ENCODE data around the gene TNK1. TPM values are rescaled to one million over a fixed set of nuclear protein-coding genes. Genes with fewer than 3 reads are reported as not detected.

TNK1 gene
- total and polyA plus RNA-seq, 2 of the 8 experiments (the other 6 are each of a cell fraction or from before 2014, with no cell fraction given), result 7.6 to 9.5 TPM

GRCh38 chr17:7417056-7417655 is 36.3 kb downstream of the TNK1 start:
- POLR2A ChIA-PET (ENCODE audit: partially characterized antibody), result interaction anchor here (1.1 to 2.8 kb wide), 6 partner anchors 8 to 133 kb away, joined by 3 to 14 read pairs (median 4); partner anchors contain the start of genes NLGN2, SPEM2 and TMEM102
- WGBS, 2 experiments (ENCODE audit: extremely low coverage in 1 of 2, insufficient coverage in 1 of 2, insufficient read length in 1 of 2, insufficient replicate concordance in 2 of 2, low coverage in 1 of 2, low lambda C conversion rate in 2 of 2, missing lambda C conversion rate in 1 of 2), result 93% methylated on average over 34 of the region's 54 CpGs; no CpG with 5 or more reads in 1 of the 2 experiments
- H2AK5ac ChIP-seq (ENCODE audit: low read depth, low read length), result no peak overlapping the region

More at GRCh38 chr17:7417056-7417655, 36.3 kb downstream of the TNK1 start:
- FAIRE-seq, result no peak
- Histone ChIP-seq H3K4ac (replicated peaks; ENCODE audit: insufficient read length, low read depth, low read length) (no peak overlapping the region), H2BK5ac (ENCODE audit: low read depth, low read length) (no peak overlapping the region), H3K27ac (ENCODE audit: low read depth, low read length) (no peak overlapping the region), H4K8ac (ENCODE audit: extremely low read depth, insufficient read depth, low read length) (peak overlapping the region; percentile 60; the same call in 1 of the 2 replicates), H2BK120ac (replicated peaks; ENCODE audit: low read depth, low read length) (no peak overlapping the region), H3K27me3 (replicated peaks in 1 of 4; ENCODE audit: control insufficient read depth in 3 of 4, extremely low read depth in 1 of 4, insufficient read depth in 3 of 4, low read length in 3 of 4) (no peaks in the 10 kb centered on the region), H3K18ac (ENCODE audit: extremely low read depth, low read length) (no peak overlapping the region), H2BK20ac (ENCODE audit: low read length) (no peak overlapping the region), H4K91ac (replicated peaks; ENCODE audit: insufficient read length, low read length) (no peak overlapping the region), H3K36me3 (ENCODE audit: control insufficient read depth in 2 of 4, insufficient read depth in 4 of 4, low read length in 3 of 4) (peaks cover 0 to 25% (median 9%) of the 10 kb centered on the region in 4 experiments; a peak in 6 of 8 replicates), H3K23ac (ENCODE audit: insufficient read length) (no peak overlapping the region), H3K4me2 (ENCODE audit: insufficient read depth in 1 of 2, low read depth in 2 of 2, low read length in 2 of 2) (no peak overlapping the region), H3K79me2 (ENCODE audit: control insufficient read depth in 1 of 2, insufficient read depth in 2 of 2, low read length in 2 of 2) (no peaks in the 10 kb centered on the region), H3K14ac (ENCODE audit: insufficient read length) (no peak overlapping the region), H3K4me1 (replicated peaks in 1 of 4; ENCODE audit: control insufficient read depth in 3 of 4, insufficient read depth in 4 of 4, low read length in 3 of 4) (peaks cover 0 to 15% (median 6%) of the 10 kb centered on the region in 4 experiments; a peak in 5 of 7 replicates), H2BK15ac (ENCODE audit: low read length) (no peak overlapping the region), H3K9me3 (ENCODE audit: insufficient read depth in 2 of 2, low read depth in 1 of 2, low read length in 1 of 2) (no peaks in the 10 kb centered on the region), H3K56ac (replicated peaks; ENCODE audit: insufficient read length, low read depth, low read length) (no peak overlapping the region), H2AFZ (ENCODE audit: low read length) (no peak overlapping the region), H2BK12ac (ENCODE audit: low read depth, low read length) (no peak overlapping the region), H4K5ac (ENCODE audit: insufficient read length, low read depth, low read length) (no peak overlapping the region), H3K4me3 (ENCODE audit: extremely low read depth in 1 of 4, insufficient read depth in 2 of 4, low read depth in 3 of 4, low read length in 4 of 4) (no peak overlapping the region), H3K79me1 (ENCODE audit: low read depth, low read length) (no peaks in the 10 kb centered on the region), H3K23me2 (ENCODE audit: low read depth, low read length) (peaks cover 2% of the 10 kb centered on the region; the same call in 1 of the 2 replicates), H3K9ac (replicated peaks in 1 of 4; ENCODE audit: extremely low read depth in 1 of 4, low read depth in 3 of 4, low read length in 3 of 4) (no peak overlapping the region), H4K20me1 (replicated peaks in 1 of 2; ENCODE audit: control insufficient read depth in 1 of 2, insufficient read depth in 2 of 2, low read length in 2 of 2) (peaks cover 2 to 5% of the 10 kb centered on the region in 2 experiments)
- DNase-seq (ENCODE audit: low read depth in 1 of 2, low spot score in 2 of 2), result no peak
- TF ChIP-seq PHF8 (conservative IDR thresholded peaks at IDR 0.05; ENCODE audit: low read depth, low read length) (no peak), CBX8 (IDR thresholded peaks at IDR 0.05; ENCODE audit: borderline replicate concordance, low read depth, low read length) (no peak), SIRT6 (IDR thresholded peaks at IDR 0.05; ENCODE audit: low read length) (no peak), MAFK (IDR thresholded peaks at IDR 0.05; ENCODE audit: low read depth, low read length) (no peak), POU5F1 (IDR thresholded peaks at IDR 0.05; ENCODE audit: low read depth, low read length) (no peak), CREB1 (IDR thresholded peaks at IDR 0.05) (no peak), NANOG (IDR thresholded peaks at IDR 0.05; ENCODE audit: insufficient read depth, low read depth, low read length, poor library complexity, severe bottlenecking) (no peak), ASH2L (IDR thresholded peaks at IDR 0.05; ENCODE audit: low read length) (no peak), SP4 (IDR thresholded peaks at IDR 0.05; ENCODE audit: low read length) (no peak)
- CTCF ChIA-PET (ENCODE audit: partially characterized antibody), result interaction anchor here (1.0 to 1.4 kb wide), 2 partner anchors 38 to 144 kb away, joined by 3 to 5 read pairs; partner anchors contain the start of gene SENP3
